NK-92 (cell line): ENCODE results near the gene BSG.
A peak's percentile ranks its signal among the peaks of the same experiment; 100 is the strongest.

Experiments
- DNase-seq: peaks from one replicate; lab custom pipeline; 2025; ENCODE audit not compliant: unreplicated experiment; lab: John Stamatoyannopoulos, UW

BSG gene

DNA sequence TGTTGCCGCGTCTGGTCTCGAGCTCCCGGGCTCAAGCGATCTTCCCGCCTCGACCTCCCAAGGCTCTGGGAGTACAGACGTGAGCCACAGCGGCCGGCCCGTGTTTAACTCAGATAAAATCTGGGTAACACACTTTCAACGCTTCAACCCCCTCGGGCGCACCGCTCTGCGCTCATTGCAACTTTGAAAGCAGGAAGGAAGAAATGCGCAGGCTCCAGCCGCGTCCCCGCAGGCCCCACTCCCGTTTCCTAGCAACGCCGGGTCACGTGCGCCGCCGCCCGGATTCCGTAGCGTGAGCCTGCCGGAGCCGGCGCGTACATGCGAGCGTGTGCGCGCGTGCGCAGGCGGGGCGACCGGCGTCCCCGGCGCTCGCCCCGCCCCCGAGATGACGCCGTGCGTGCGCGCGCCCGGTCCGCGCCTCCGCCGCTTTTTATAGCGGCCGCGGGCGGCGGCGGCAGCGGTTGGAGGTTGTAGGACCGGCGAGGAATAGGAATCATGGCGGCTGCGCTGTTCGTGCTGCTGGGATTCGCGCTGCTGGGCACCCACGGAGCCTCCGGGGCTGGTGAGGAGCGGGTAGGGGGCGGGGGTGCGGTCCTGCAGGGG, at the start of gene BSG:
Gene BSG (plus strand): TSS at position 457 of the 603 bp plus-strand sequence. CDS start 39 bp downstream, at position 496.
- DNase-seq: peak; percentile 87

DNA sequence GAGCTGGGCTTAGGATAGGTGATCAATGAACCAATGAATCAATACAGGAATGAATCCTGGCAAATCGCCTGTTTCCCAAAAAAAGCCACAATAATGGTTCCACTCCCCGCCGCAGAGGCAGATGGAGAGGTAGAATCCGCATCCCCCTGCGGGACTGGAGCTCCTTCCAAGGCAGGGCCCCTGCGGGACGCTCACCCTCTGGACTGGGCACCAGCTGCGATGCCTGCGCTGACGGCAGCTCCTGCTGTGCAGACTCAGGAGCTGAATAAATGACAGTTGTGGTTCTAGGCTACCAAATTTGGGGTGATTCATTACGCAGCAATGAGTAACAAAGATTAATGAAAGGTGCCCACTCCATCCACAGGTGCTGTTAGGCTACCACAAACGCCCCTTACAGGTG, 49.7 kb upstream of the BSG start:
- no peak for DNase-seq

GRCh38 chr19:524062-524674, 48.2 kb upstream of the BSG start:
- DNase-seq: no peak

DNA sequence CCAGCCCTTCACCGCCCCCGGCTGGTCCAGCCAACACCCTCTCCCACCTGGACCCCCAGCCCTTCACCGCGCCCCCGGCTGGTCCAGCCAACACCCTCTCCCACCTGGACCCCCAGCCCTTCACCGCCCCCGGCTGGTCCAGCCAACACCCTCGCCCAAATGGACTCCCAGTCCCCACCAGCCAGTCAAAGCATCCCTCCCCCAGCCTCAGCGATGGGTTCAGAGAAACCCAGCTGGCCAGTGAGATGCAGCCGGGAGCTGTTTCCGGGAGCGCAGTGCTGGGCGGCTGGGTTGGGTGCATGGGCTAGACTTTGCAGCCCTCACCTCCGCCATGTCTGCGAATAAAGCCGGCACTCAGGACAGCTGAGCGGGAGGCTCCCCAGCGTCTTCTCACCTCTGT, 47.4 kb upstream of the BSG start:
- no peak for DNase-seq

DNA sequence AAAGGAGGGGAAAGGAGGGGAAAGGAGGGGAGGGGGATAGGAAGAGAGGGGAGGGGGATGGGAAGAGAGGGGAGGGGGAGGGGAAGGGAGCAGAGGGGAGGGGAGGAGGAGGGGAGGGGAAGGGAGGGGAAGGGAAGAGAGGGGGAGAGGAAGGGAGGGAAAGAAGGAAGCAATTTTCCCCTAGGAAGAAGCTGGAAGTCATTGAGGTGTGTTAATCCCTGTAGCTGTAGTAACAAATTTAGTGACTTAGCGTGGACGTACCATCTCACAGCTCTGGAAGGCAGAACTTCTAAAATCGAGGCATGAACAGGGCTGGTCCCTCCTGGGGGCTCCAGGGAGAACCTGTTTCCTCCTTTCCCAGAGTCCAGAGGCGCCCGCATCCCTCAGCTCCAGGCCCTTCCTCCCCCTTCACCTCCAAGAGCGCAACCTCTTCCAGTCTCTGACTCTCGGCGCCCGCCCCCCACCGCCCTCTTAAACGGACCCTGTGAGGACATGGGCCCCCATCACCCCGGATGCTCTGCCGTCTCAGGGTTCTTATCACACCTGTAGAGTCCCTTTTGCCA, 46.5 kb upstream of the BSG start:
- no peak for DNase-seq

DNA sequence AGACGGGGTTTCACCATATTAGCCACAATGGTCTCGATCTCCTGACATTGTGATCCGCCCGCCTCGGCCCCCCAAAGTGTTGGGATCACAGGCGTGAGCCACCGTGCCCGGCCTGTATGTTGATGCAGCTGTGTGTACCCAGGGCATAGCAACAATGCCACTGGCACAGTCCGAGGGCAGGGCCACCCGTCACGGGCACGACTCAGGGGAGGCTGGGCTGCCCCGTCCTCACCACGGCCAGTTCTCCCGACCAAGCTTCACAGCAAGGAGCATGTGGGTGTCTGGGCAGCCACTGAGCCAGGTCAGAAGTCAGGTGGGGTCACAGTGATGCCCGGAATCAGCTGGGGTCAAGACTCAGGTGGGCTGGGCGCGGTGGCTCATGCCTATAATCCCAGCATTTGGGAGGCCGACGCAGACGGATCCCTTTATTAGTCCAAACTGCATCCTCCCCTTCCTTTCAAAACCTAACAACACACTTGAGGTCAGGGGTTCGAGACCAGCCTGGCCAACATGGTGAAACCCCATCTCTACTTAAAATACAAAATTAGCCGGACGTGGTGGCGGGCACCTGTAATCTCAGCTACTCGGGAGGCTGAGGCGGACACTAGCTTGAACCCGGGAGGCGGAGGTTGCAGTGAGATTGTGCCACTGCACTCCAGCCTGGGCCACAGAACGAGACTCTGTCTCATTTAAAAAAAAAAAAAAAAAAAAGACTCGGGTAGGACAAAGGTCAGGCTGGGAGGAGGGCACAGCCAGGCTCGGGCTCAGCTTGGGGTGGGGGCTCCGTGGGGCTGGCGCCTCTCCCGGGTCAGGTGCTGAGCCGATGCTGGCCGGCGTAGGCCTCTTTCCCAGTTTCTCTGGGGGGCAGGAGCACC, 42.0 kb upstream of the BSG start:
- DNase-seq: no peak

GRCh38 chr19:531009-531752, 41.2 kb upstream of the BSG start:
- DNase-seq: no peak

- DNase-seq: no peak
Measured at GRCh38 chr19:531753-532560, 40.4 kb upstream of the BSG start, which contains the start of gene CDC34. Gene CDC34, plus strand, starts transcription at chr19:531760. Its CDS starts 172 bp downstream, at chr19:531932.

DNA sequence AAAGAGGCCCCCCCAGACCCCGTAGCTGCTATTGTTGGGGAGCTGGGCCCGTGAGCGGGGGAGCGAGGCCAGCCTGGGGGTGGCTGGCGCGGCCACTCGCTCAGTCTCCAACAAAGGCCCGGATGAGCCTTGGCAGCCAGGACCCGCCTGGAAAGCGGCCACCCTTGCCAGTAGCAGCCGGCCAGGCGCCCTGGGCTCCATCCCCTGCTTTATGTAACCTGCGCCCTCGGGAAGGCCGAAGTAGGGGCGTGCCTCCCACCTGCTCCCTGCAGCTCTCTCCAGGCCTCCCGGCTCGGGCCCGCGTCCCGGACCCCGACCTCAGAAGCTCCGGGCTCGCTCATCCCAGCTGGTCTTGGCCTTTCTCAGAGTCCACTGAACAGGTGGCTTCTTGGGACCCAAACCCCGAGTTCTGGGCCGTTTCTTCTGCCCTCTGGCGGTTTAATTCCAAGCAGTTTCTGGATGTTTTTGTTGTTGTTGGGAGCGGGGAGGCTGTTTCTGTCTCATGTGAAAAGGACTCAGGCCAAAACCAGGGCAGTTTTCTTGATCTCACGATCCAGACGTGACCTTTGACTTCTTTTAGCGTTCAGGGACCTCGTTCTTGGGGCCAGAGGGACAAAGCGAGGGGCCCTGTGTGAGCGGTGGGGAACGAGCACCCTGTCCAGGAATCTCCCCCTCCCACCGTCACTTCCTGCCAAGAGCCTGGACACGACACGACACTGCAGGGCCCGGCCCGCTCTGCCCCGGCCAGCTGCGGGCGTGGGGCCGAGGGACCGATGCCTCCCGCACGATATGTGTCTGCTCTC, 39.6 kb upstream of the BSG start:
- no peak for DNase-seq

- DNase-seq: no peak
Measured at GRCh38 chr19:533364-534058, 38.9 kb upstream of the BSG start.

DNA sequence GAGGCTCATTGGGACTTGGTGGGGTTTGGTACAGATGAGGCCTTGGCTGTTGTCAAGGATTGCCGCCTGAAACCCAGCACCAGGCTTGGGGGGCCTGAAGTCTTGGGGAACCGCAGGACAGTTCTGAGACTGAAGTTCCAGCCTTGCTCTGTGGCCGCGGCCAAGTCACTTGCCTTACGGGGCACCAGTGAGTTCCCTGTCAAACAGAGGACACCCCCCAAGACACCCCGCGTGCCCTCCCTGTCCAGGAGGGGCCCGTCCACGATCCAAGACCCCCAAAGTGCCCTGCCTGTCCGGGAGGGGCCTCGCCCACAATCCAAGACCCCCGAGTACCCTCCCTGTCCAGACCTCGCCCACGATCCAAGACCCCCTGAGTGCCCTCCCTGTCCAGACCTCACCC, 38.3 kb upstream of the BSG start:
- no peak for DNase-seq

DNA sequence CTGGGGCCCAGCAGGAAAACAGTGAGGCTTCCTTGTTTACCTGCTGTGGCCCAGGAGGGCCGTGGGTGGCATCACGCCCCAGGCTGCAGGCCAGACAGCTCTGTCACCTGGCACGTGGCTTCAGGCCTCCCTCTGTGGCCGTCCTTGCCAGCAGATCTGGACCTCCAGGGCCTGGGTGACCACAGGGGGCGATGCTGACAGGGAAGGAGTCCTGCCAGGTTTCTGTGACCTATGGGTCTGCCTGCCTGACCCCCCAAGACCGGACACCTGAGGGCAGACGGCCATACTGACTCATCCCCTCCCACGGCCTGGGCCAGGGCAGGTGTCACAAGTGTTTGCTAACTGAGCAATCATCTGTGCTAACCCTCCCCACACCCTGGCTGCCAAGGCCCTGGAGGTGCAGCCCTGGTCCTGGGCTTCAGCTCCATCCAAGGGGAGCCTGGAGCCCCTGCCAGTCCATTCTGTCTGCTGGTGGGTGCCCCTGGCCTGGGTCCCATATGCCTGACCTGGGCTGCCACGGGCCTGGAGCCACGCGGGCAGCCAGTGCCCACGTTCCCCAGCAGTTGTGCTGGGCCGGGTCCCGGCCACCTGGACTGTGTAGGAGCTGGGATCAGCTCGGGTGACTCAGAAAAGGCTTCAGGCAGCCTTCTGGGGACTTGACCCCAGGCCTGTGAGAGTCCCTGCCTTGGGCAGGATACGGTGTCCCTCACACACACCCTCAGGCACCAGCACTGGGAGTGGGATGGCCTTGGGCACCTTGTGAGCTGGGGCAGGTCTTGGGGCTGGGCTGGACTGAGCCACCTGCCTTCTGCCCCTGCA, 37.2 kb upstream of the BSG start:
- no peak for DNase-seq

DNA sequence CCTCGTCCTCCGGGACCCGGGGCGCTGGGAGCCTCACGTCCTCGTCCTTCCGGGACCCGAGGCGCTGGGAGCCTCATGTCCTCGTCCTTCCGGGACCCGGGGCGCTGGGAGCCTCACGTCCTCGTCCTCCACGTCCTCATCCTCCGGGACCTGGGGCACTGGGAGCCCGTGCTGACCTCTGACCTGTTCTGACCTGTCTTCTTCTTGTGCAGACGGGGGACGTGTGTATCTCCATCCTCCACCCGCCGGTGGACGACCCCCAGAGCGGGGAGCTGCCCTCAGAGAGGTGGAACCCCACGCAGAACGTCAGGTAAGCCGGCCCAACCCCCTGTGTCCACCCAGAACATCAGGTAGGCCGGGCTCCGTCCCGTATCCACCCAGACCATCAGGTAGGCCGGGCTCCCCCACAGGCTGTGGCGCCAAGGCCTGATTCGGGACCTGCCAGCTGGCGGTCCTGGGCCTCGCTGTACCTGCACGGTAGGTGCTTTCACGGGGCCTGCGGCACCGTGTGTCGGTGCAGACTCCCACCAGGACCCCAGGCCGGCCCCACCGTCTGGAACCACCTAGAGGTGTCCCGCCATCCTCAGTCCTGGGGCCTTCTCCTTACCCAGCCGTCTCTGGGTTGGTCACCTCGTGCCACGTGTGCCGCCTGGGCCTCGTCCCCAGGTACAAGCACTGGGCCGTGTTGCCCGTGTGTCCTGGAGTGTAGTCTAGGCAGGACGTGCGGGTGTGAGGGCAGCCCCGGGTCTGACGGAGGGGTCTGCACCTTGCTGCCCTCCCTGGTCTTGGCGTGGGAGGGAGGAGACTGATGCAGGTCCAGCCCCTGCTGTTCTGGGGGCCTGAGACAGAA, 36.1 kb upstream of the BSG start:
- DNase-seq: no peak

DNA sequence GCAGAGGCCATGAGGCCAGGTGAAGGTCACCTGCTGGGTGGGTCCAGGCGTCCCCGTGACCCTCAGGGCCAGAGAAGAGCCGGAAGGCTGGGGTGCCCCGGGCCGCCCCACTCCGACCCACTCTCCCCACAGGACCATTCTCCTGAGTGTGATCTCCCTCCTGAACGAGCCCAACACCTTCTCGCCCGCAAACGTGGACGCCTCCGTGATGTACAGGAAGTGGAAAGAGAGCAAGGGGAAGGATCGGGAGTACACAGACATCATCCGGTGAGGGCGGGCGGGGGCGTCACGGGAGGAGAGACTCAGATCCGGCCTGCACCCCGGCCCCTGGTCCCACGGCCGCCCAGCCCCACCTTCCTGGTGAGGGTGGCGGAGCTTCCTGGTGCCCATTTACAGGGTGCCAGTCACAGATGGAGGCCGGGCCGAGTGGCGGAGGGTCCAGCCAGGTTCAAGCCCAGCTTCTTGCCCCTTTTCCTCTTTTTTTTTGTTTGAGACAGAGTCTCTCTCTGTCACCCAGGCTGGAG, 35.5 kb upstream of the BSG start:
- DNase-seq: no peak

DNA sequence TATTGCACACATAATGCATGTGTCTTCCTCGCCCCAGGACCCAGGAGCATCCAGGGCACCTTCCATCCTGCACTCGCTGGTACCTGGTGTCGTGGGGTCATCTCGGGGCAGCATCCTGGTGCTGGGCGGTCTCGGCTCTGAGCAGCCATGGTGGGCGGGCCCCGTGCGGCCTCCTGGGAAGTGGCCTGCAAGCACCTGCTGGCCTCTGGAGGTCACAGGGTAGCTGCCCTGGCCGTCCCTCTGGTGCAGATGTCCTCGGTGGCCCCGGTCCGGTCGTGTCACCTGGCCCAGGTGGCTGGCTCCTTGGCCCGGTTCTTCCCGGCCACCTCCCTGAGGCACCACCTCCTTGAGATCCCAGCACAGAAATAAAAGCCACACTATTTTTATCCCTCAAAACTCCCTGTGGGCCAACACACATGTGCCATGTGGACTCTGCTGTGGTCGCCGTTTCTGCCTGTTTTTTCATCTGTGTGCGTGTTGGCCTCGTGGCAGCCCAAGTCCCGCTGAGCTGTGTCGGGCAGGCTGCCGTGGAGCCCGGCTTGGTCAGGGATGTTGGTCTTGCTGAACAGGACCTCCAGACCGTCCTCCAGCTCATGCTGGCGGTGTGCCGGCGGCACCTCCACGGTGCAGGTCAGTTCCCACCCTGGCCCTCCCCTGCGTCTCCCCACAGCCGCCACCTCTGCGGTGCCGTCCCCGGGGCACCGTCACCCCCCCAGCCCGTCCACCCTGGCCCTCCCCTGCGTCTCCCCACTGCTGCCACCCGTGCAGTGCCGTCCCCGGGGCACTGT, 33.6 kb upstream of the BSG start:
- no peak for DNase-seq

DNA sequence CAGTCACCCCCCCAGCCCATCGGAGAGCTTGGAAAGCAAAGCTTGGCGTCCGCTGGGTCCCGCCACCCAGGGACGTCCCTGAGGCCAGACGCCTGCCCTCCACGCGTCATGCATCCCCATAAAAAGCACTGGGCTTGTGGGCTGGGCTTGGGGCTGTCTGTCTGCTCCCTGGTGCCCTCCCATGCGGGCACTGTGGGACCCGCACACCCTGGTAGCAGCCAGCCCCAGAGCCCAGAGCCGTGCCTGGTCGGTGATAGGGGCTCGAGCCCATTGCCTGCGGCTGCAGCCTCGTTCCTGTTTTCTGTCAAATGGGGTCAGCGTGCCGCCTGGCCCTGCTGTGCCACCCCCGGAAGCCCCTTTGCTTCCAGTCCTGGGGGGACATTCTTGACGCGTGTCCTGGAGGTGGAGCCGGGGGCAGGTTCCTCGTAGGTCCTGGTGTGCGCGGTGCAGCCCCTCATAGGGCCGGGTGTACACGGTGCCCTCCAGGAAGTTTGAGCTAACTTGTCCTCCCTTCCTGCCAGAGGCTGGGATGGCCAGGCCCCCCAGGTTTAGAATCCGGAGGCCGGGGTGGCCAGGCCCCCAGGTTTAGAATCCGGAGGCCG, 32.9 kb upstream of the BSG start:
- no peak for DNase-seq
